Spinal cord (tissue), 10 donors: Measurements from ENCODE around the gene CDK5R2. TPM values are rescaled to one million over a fixed set of nuclear protein-coding genes. Genes with fewer than 3 reads are reported as not detected.
A peak's percentile ranks its signal among the peaks of the same experiment; 100 is the strongest.

Experiments
- DNase-seq, 6 donors: peaks; one replicate each; pipeline versions ENCODE4 v3.0.0 to v3.0.0-alpha.2; 2013 to 2015; ENCODE audit warnings: low spot score in 6 of 6, low read depth in 4 of 6
- H3K27ac ChIP-seq: one replicate; pipeline ENCODE4 v1.5.1; 2013; ENCODE audit warnings: low read depth, low read length, control low read depth
- H3K27me3 ChIP-seq: one replicate; pipeline ENCODE4 v1.6.1; 2013; ENCODE audit warnings: low read length; ENCODE audit not compliant: control insufficient read depth, insufficient read depth
- H3K36me3 ChIP-seq: one replicate; pipeline ENCODE4 v1.6.1; 2013; ENCODE audit warnings: low read length; ENCODE audit not compliant: control insufficient read depth, insufficient read depth
- H3K4me1 ChIP-seq: one replicate; pipeline ENCODE4 v1.6.1; 2013; ENCODE audit warnings: low read length; ENCODE audit not compliant: control insufficient read depth, insufficient read depth
- H3K4me3 ChIP-seq: one replicate; pipeline ENCODE4 v1.5.1; 2013; ENCODE audit warnings: low read depth, low read length, control low read depth
- H3K9me3 ChIP-seq: one replicate; pipeline ENCODE4 v1.6.1; 2013; ENCODE audit warnings: low read length; ENCODE audit not compliant: control insufficient read depth, insufficient read depth
- WGBS: methylation state at CpG from one replicate; pipeline ENCODE4 v1.1.5; 2013; ENCODE audit warnings: missing lambda C conversion rate; ENCODE audit not compliant: insufficient coverage; 5-methylcytosine and 5-hydroxymethylcytosine counted together
- polyA plus RNA-seq, 2 donors: library from polyadenylated mRNA; unstranded; fragments of 120-200 nt; gene quantifications; one replicate each; pipeline ENCODE4 v1.2.1, GENCODE V29; 2013; ENCODE audit not compliant: insufficient read length in 2 of 2
- total RNA-seq, 2 donors: library from RNA; depleted of rRNA in 1 of 2; stranded (reverse); fragments of 120-200 nt in 1 of 2; fragments of >200 nt in 1 of 2; gene quantifications; one replicate each; pipeline versions ENCODE4 v1.2.3 to v1.2.4, GENCODE V29; 2013 to 2014
- donor health status: healthy.

The CDK5R2 gene
- total and polyA plus RNA-seq, 4 donors: 2.9 to 66.1 (median 34.9) TPM

- Histone ChIP-seq H3K27ac (no peak overlapping the region), H3K27me3 (no peaks in the 10 kb centered on the region), H3K9me3 (no peaks in the 10 kb centered on the region), H3K36me3 (no peaks in the 10 kb centered on the region), H3K4me1 (no peaks in the 10 kb centered on the region), H3K4me3 (no peak overlapping the region)
- DNase-seq: no peak
- WGBS: 91% methylated on average over 1 of the region's 1 CpG
Measured at GRCh38 chr2:218944759-218945404, 14.6 kb upstream of the CDK5R2 start.

GRCh38 chr2:218946621-218947020 is 12.8 kb upstream of the CDK5R2 start:
- Histone ChIP-seq H3K9me3 (no peaks in the 10 kb centered on the region), H3K4me1 (no peaks in the 10 kb centered on the region), H3K27ac (no peak overlapping the region), H3K27me3 (peaks cover 2% of the 10 kb centered on the region), H3K36me3 (no peaks in the 10 kb centered on the region), H3K4me3 (no peak overlapping the region)
- no peak for DNase-seq
- WGBS: no CpG with 5 or more reads among the region's 1 CpG

GRCh38 chr2:218952160-218952559 is 7.3 kb upstream of the CDK5R2 start:
- peaks cover 2% of the 10 kb centered on the region for H3K27me3 ChIP-seq
- no peaks in the 10 kb centered on the region for H3K4me1 ChIP-seq
- no peak overlapping the region for H3K4me3 ChIP-seq
- no peaks in the 10 kb centered on the region for H3K9me3 ChIP-seq
- 97% methylated on average over 5 of the region's 7 CpGs for WGBS
- DNase-seq: no peak
- no peak overlapping the region for H3K27ac ChIP-seq
- H3K36me3 ChIP-seq: peaks cover 5% of the 10 kb centered on the region

- peaks cover 5% of the 10 kb centered on the region for H3K36me3 ChIP-seq
- no peak overlapping the region for H3K4me3 ChIP-seq
- no peak overlapping the region for H3K27ac ChIP-seq
- H3K9me3 ChIP-seq: no peaks in the 10 kb centered on the region
- WGBS: 66% methylated on average over 18 of the region's 18 CpGs
- DNase-seq: no peak
- H3K4me1 ChIP-seq: peaks cover under 1% of the 10 kb centered on the region
- H3K27me3 ChIP-seq: peaks cover 2% of the 10 kb centered on the region
Measured at GRCh38 chr2:218953366-218953954, 6.0 kb upstream of the CDK5R2 start.

GRCh38 chr2:218954541-218955300 is 4.7 kb upstream of the CDK5R2 start:
- H3K27ac ChIP-seq: no peak overlapping the region
- H3K27me3 ChIP-seq: peaks cover 5% of the 10 kb centered on the region
- no peak for DNase-seq
- no peak overlapping the region for H3K4me3 ChIP-seq
- peaks cover 9% of the 10 kb centered on the region for H3K4me1 ChIP-seq
- H3K36me3 ChIP-seq: peaks cover 5% of the 10 kb centered on the region
- 63% methylated on average over 8 of the region's 8 CpGs for WGBS
- no peaks in the 10 kb centered on the region for H3K9me3 ChIP-seq

- DNase-seq: no peak
- Histone ChIP-seq H3K27ac (no peak overlapping the region), H3K4me1 (peaks cover 18% of the 10 kb centered on the region), H3K9me3 (no peaks in the 10 kb centered on the region), H3K27me3 (peaks cover 14% of the 10 kb centered on the region), H3K4me3 (no peak overlapping the region), H3K36me3 (peaks cover 5% of the 10 kb centered on the region)
- WGBS: 0% methylated on average over 1 of the region's 1 CpG
Measured at GRCh38 chr2:218956039-218956438, 3.4 kb upstream of the CDK5R2 start.

- 85% methylated on average over 4 of the region's 4 CpGs for WGBS
- DNase-seq: no peak
- Histone ChIP-seq H3K27ac (no peak overlapping the region), H3K27me3 (peaks cover 30% of the 10 kb centered on the region), H3K36me3 (peaks cover 5% of the 10 kb centered on the region), H3K4me1 (peaks cover 33% of the 10 kb centered on the region), H3K4me3 (no peak overlapping the region), H3K9me3 (no peaks in the 10 kb centered on the region)
Measured at GRCh38 chr2:218957671-218958070, 1.8 kb upstream of the CDK5R2 start.

- no peak overlapping the region for H3K4me3 ChIP-seq
- no peaks in the 10 kb centered on the region for H3K9me3 ChIP-seq
- H3K4me1 ChIP-seq: peaks cover 39% of the 10 kb centered on the region
- DNase-seq: no peak
- H3K36me3 ChIP-seq: peaks cover 5% of the 10 kb centered on the region
- 100% methylated on average over 1 of the region's 1 CpG for WGBS
- H3K27me3 ChIP-seq: peaks cover 32% of the 10 kb centered on the region
- H3K27ac ChIP-seq: no peak overlapping the region
Measured at GRCh38 chr2:218958276-218958675, 1.2 kb upstream of the CDK5R2 start.

GRCh38 chr2:218959761-218960308 is 369 bp downstream of the CDK5R2 start:
- H3K36me3 ChIP-seq: no peaks in the 10 kb centered on the region
- H3K27me3 ChIP-seq: peaks cover 34% of the 10 kb centered on the region
- no peaks in the 10 kb centered on the region for H3K9me3 ChIP-seq
- peaks cover 49% of the 10 kb centered on the region for H3K4me1 ChIP-seq
- H3K27ac ChIP-seq: no peak overlapping the region
- H3K4me3 ChIP-seq: peak overlapping the region; percentile 45
- DNase-seq: no peak
- WGBS: under 1% methylated on average over 67 of the region's 67 CpGs
